H1 (cell line): ENCODE results near the gene LOC101059915.

Source experiments
- CTCF ChIA-PET: fragments of 300-600 bp; sonication (Branson Sonifier 250); formaldehyde crosslinking; loops from one replicate; lab custom pipeline; 2021; ENCODE audit not compliant: partially characterized antibody; lab: Charles Lee
- POLR2A ChIA-PET: fragments of 300-600 bp; sonication (Branson Sonifier 250); formaldehyde crosslinking; loops from one replicate; lab custom pipeline; 2021; ENCODE audit warnings: inconsistent platforms; ENCODE audit not compliant: partially characterized antibody; lab: Charles Lee
- DNase-seq, 2 experiments: peaks; one replicate each; pipeline versions ENCODE4 v3.0.0 to v3.0.0-alpha.2; 2010 to 2022; ENCODE audit warnings: low spot score in 2 of 2, low read depth in 1 of 2, mixed read lengths in 1 of 2
- FAIRE-seq: peaks from 2 replicates; lab custom pipeline; 2011; peaks lifted over from hg19 to GRCh38; lab: Jason Lieb, UNC
- H2AFZ ChIP-seq: 2 replicates; pipeline ENCODE4 v1.8.1; 2012; ENCODE audit warnings: low read length, inconsistent platforms
- H2AK5ac ChIP-seq: 2 replicates; pipeline ENCODE4 v1.6.1; 2013; ENCODE audit warnings: low read depth, low read length
- H2BK120ac ChIP-seq: replicated peaks from 2 replicates; pipeline ENCODE3; 2013; ENCODE audit warnings: low read depth, low read length, inconsistent platforms
- H2BK12ac ChIP-seq: 2 replicates; pipeline ENCODE4 v1.6.1; 2013; ENCODE audit warnings: low read depth, low read length
- H2BK15ac ChIP-seq: 2 replicates; pipeline ENCODE4 v1.6.1; 2013; ENCODE audit warnings: low read length
- H2BK20ac ChIP-seq: 2 replicates; pipeline ENCODE4 v1.6.1; 2013; ENCODE audit warnings: low read length
- H2BK5ac ChIP-seq: 2 replicates; pipeline ENCODE4 v1.6.1; 2013; ENCODE audit warnings: low read depth, low read length
- H3K14ac ChIP-seq: 2 replicates; pipeline ENCODE4 v1.6.1; 2013; ENCODE audit warnings: inconsistent platforms; ENCODE audit not compliant: insufficient read length
- H3K18ac ChIP-seq: 2 replicates; pipeline ENCODE4 v1.6.1; 2013; ENCODE audit warnings: low read length; ENCODE audit errors: extremely low read depth
- H3K23ac ChIP-seq: 2 replicates; pipeline ENCODE4 v1.6.1; 2013; ENCODE audit warnings: inconsistent platforms; ENCODE audit not compliant: insufficient read length
- H3K23me2 ChIP-seq: 2 replicates; pipeline ENCODE4 v1.6.1; 2013; ENCODE audit warnings: low read depth, low read length
- H3K27ac ChIP-seq: 2 replicates; pipeline ENCODE4 v1.6.1; 2011; ENCODE audit warnings: low read depth, low read length, inconsistent platforms
- H3K27me3 ChIP-seq, 4 experiments: replicated peaks in 1 of 4; 1 replicate in 1 of 4; 2 replicates in 3 of 4; pipeline versions ENCODE4 v1.6.1 to v1.8.1; 2011 to 2013; ENCODE audit warnings: low read length in 3 of 4, mild to moderate bottlenecking in 3 of 4, inconsistent platforms in 2 of 4, mixed read lengths in 2 of 4, moderate library complexity in 1 of 4; ENCODE audit not compliant: control insufficient read depth in 3 of 4, insufficient read depth in 3 of 4; ENCODE audit errors: extremely low read depth in 1 of 4
- H3K36me3 ChIP-seq, 4 experiments: 2 replicates each; pipeline versions ENCODE4 v1.6.1 to v1.8.1; 2011 to 2013; ENCODE audit warnings: mild to moderate bottlenecking in 4 of 4, low read length in 3 of 4, moderate library complexity in 2 of 4, control low read depth in 1 of 4, inconsistent platforms in 1 of 4; ENCODE audit not compliant: insufficient read depth in 4 of 4, control insufficient read depth in 2 of 4
- H3K4ac ChIP-seq: replicated peaks from 2 replicates; pipeline ENCODE3; 2013; ENCODE audit warnings: low read length, low read depth, mixed read lengths, inconsistent platforms; ENCODE audit not compliant: insufficient read length
- H3K4me1 ChIP-seq, 4 experiments: replicated peaks in 1 of 4; 1 replicate in 1 of 4; 2 replicates in 3 of 4; pipeline versions ENCODE4 v1.6.1 to v1.8.1; 2011 to 2013; ENCODE audit warnings: low read length in 3 of 4, inconsistent platforms in 2 of 4, mixed read lengths in 1 of 4; ENCODE audit not compliant: insufficient read depth in 4 of 4, control insufficient read depth in 3 of 4
- H3K4me2 ChIP-seq, 2 experiments: 2 replicates each; pipeline versions ENCODE4 v1.6.1 to v1.8.1; 2011 to 2013; ENCODE audit warnings: low read depth in 2 of 2, low read length in 2 of 2, control low read depth in 1 of 2, inconsistent platforms in 1 of 2, mild to moderate bottlenecking in 1 of 2; ENCODE audit not compliant: insufficient read depth in 1 of 2
- H3K4me3 ChIP-seq, 4 experiments: fragments of 200-600, 300-600 bp in 1 of 4; sonication (generic), shearing (Covaris generic), sonication (Bioruptor Twin) in 1 of 4; 2 replicates each; pipeline versions ENCODE4 v1.5.1 to v1.8.1; 2011 to 2016; ENCODE audit warnings: low read length in 4 of 4, low read depth in 3 of 4, control low read depth in 2 of 4, inconsistent platforms in 2 of 4, mild to moderate bottlenecking in 2 of 4, mixed read lengths in 1 of 4, moderate library complexity in 1 of 4; ENCODE audit not compliant: insufficient read depth in 2 of 4; ENCODE audit errors: extremely low read depth in 1 of 4
- H3K56ac ChIP-seq: replicated peaks from 2 replicates; pipeline ENCODE3; 2013; ENCODE audit warnings: low read depth, mild to moderate bottlenecking, mixed read lengths, low read length, inconsistent platforms; ENCODE audit not compliant: insufficient read length
- H3K79me1 ChIP-seq: 2 replicates; pipeline ENCODE4 v1.6.1; 2013; ENCODE audit warnings: low read depth, low read length, control low read depth
- H3K79me2 ChIP-seq, 2 experiments: 2 replicates each; pipeline versions ENCODE4 v1.6.1 to v1.8.1; 2012 to 2013; ENCODE audit warnings: low read length in 2 of 2, mild to moderate bottlenecking in 2 of 2, inconsistent platforms in 1 of 2; ENCODE audit not compliant: insufficient read depth in 2 of 2, control insufficient read depth in 1 of 2
- H3K9ac ChIP-seq, 4 experiments: replicated peaks in 1 of 4; 1 replicate in 1 of 4; 2 replicates in 3 of 4; pipeline versions ENCODE4 v1.6.1 to v1.8.1; 2011 to 2013; ENCODE audit warnings: low read depth in 3 of 4, low read length in 3 of 4, control low read depth in 2 of 4, mild to moderate bottlenecking in 2 of 4, moderate library complexity in 2 of 4, inconsistent platforms in 1 of 4; ENCODE audit errors: extremely low read depth in 1 of 4
- H3K9me3 ChIP-seq, 2 experiments: 2 replicates each; pipeline versions ENCODE4 v1.6.1 to v1.8.1; 2012 to 2013; ENCODE audit warnings: mild to moderate bottlenecking in 2 of 2, moderate library complexity in 2 of 2, control low read depth in 1 of 2, inconsistent platforms in 1 of 2, low read depth in 1 of 2, low read length in 1 of 2, mixed read lengths in 1 of 2; ENCODE audit not compliant: insufficient read depth in 2 of 2
- H4K20me1 ChIP-seq, 2 experiments: replicated peaks in 1 of 2; 2 replicates each; pipeline versions ENCODE3 to v1.8.1; 2011 to 2013; ENCODE audit warnings: inconsistent platforms in 2 of 2, low read length in 2 of 2, mild to moderate bottlenecking in 1 of 2; ENCODE audit not compliant: insufficient read depth in 2 of 2, control insufficient read depth in 1 of 2
- H4K5ac ChIP-seq: 2 replicates; pipeline ENCODE4 v1.6.1; 2013; ENCODE audit warnings: low read length, low read depth, mixed read lengths, inconsistent platforms; ENCODE audit not compliant: insufficient read length
- H4K8ac ChIP-seq: 2 replicates; pipeline ENCODE4 v1.8.0; 2013; ENCODE audit warnings: mild to moderate bottlenecking, moderate library complexity, low read length, inconsistent platforms; ENCODE audit not compliant: insufficient read depth; ENCODE audit errors: extremely low read depth
- H4K91ac ChIP-seq: replicated peaks from 2 replicates; pipeline ENCODE3; 2013; ENCODE audit warnings: low read length, mixed read lengths, inconsistent platforms; ENCODE audit not compliant: insufficient read length
- ASH2L ChIP-seq: fragments of 200-600, 300-600 bp; sonication (generic); IDR thresholded peaks from one replicate; pipeline ENCODE4 v1.7.1; 2017; ENCODE audit warnings: low read length
- HDAC2 ChIP-seq, 2 experiments: fragments of 300-600 bp in 1 of 2; sonication (generic) in 1 of 2; IDR thresholded peaks; 2 replicates each; pipeline ENCODE4 v1.6.1; 2011 to 2012; ENCODE audit warnings: low read depth in 2 of 2, low read length in 2 of 2, mild to moderate bottlenecking in 2 of 2, moderate library complexity in 2 of 2, borderline replicate concordance in 1 of 2, inconsistent platforms in 1 of 2
- KDM5A ChIP-seq: fragments of 200-600 bp; IDR thresholded peaks from 2 replicates; pipeline ENCODE4 v1.7.1; 2012; ENCODE audit warnings: mild to moderate bottlenecking, low read length, inconsistent platforms, mixed read lengths
- NRF1 ChIP-seq: IDR thresholded peaks from 2 replicates; pipeline ENCODE4 v1.6.1; 2011; ENCODE audit warnings: mild to moderate bottlenecking, low read depth, low read length, improper control_type of control experiment
- RAD21 ChIP-seq, 2 experiments: IDR thresholded peaks in 1 of 2; conservative IDR thresholded peaks in 1 of 2; 2 replicates each; pipeline ENCODE4 v1.6.1; 2011; ENCODE audit warnings: low read depth in 2 of 2, low read length in 2 of 2, improper control_type of control experiment in 1 of 2, inconsistent platforms in 1 of 2, mild to moderate bottlenecking in 1 of 2, moderate library complexity in 1 of 2
- SP2 ChIP-seq: IDR thresholded peaks from 2 replicates; pipeline ENCODE4 v1.6.1; 2012; ENCODE audit warnings: mild to moderate bottlenecking, low read length, inconsistent platforms
- SRF ChIP-seq: IDR thresholded peaks from 2 replicates; pipeline ENCODE4 v1.6.1; 2011; ENCODE audit warnings: mild to moderate bottlenecking, low read depth, low read length, moderate library complexity
- WGBS, 2 experiments: shearing (Covaris generic) in 1 of 2; methylation state at CpG; one replicate each; pipeline versions ENCODE4 v1.1.6 to v1.1.7; 2013 to 2015; ENCODE audit warnings: low lambda C conversion rate in 2 of 2, mixed read lengths in 2 of 2, inconsistent platforms in 1 of 2, low coverage in 1 of 2, missing lambda C conversion rate in 1 of 2; ENCODE audit not compliant: insufficient replicate concordance in 2 of 2, insufficient coverage in 1 of 2, insufficient read length in 1 of 2; ENCODE audit errors: extremely low coverage in 1 of 2, missing lambda C conversion rate in 1 of 2; 5-methylcytosine and 5-hydroxymethylcytosine counted together
- TF ChIP-seq, protein P1 (sequence below): IDR thresholded peaks from 2 replicates; pipeline ENCODE4 v1.6.1; 2011; ENCODE audit warnings: low read length, improper control_type of control experiment
- TF ChIP-seq, protein P2 (sequence below), 3 experiments: IDR thresholded peaks; 1 replicate in 2 of 3; 2 replicates in 1 of 3; pipeline versions ENCODE4 v1.5.1 to v1.6.1; 2011; ENCODE audit warnings: low read length in 3 of 3, mild to moderate bottlenecking in 3 of 3, inconsistent platforms in 2 of 3, low read depth in 1 of 3, moderate library complexity in 1 of 3; ENCODE audit not compliant: insufficient read depth in 1 of 3; ENCODE audit errors: control extremely low read depth in 1 of 3

The LOC101059915 gene

GRCh38 chrX:71650333-71650969 is 16.9 kb upstream of the LOC101059915 start:
- Histone ChIP-seq H2AFZ (no peak overlapping the region), H3K18ac (no peak overlapping the region)
- POLR2A ChIA-PET, result no interaction called here
- no peak for TF ChIP-seq NRF1
- TF ChIP-seq RAD21 (IDR thresholded peaks at IDR 0.05 in 1 of 2, conservative IDR thresholded peaks at IDR 0.05 in 1 of 2; ENCODE audit: low read depth in 2 of 2, low read length in 2 of 2), result peak; percentile 14 to 35; a peak in 1 of 4 replicates
- TF ChIP-seq ASH2L, result no peak
- no peak for TF ChIP-seq KDM5A
- TF ChIP-seq SP2, result no peak
- TF ChIP-seq, protein P1, sequence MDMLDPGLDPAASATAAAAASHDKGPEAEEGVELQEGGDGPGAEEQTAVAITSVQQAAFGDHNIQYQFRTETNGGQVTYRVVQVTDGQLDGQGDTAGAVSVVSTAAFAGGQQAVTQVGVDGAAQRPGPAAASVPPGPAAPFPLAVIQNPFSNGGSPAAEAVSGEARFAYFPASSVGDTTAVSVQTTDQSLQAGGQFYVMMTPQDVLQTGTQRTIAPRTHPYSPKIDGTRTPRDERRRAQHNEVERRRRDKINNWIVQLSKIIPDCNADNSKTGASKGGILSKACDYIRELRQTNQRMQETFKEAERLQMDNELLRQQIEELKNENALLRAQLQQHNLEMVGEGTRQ, result no peak
- no peak for TF ChIP-seq HDAC2 (IDR thresholded peaks at IDR 0.05; ENCODE audit: borderline replicate concordance in 1 of 2, low read depth in 2 of 2, low read length in 2 of 2)
- TF ChIP-seq SRF, result no peak
- TF ChIP-seq, protein P2, sequence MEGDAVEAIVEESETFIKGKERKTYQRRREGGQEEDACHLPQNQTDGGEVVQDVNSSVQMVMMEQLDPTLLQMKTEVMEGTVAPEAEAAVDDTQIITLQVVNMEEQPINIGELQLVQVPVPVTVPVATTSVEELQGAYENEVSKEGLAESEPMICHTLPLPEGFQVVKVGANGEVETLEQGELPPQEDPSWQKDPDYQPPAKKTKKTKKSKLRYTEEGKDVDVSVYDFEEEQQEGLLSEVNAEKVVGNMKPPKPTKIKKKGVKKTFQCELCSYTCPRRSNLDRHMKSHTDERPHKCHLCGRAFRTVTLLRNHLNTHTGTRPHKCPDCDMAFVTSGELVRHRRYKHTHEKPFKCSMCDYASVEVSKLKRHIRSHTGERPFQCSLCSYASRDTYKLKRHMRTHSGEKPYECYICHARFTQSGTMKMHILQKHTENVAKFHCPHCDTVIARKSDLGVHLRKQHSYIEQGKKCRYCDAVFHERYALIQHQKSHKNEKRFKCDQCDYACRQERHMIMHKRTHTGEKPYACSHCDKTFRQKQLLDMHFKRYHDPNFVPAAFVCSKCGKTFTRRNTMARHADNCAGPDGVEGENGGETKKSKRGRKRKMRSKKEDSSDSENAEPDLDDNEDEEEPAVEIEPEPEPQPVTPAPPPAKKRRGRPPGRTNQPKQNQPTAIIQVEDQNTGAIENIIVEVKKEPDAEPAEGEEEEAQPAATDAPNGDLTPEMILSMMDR (IDR thresholded peaks at IDR 0.05; ENCODE audit: control extremely low read depth in 1 of 3, insufficient read depth in 1 of 3, low read depth in 1 of 3, low read length in 3 of 3), result 0 out of 4 replicates have a peak, but pooled peaks of 1 of the 3 experiments have one; percentile 5

More at GRCh38 chrX:71650333-71650969, 16.9 kb upstream of the LOC101059915 start:
- no peak overlapping the region for H3K27ac ChIP-seq
- H3K4ac ChIP-seq, result no peak overlapping the region
- no peaks in the 10 kb centered on the region for H3K23me2 ChIP-seq
- no peak overlapping the region for H3K9ac ChIP-seq
- no peak overlapping the region for H3K23ac ChIP-seq
- H4K5ac ChIP-seq, result no peak overlapping the region
- peaks cover 0 to 4% of the 10 kb centered on the region in 2 experiments; a peak in 1 of 4 replicates for H3K9me3 ChIP-seq
- H3K36me3 ChIP-seq, result no peaks in the 10 kb centered on the region
- CTCF ChIA-PET, result interaction anchor here (1.3 to 2.0 kb wide), 4 partner anchors 8 to 44 kb away, joined by 4 to 5 read pairs (median 4); no protein-coding TSS in a partner anchor
- H4K91ac ChIP-seq, result no peak overlapping the region
- H2BK20ac ChIP-seq, result no peak overlapping the region
- no peak overlapping the region for H2BK15ac ChIP-seq
- FAIRE-seq, result no peak
- H3K79me1 ChIP-seq, result no peaks in the 10 kb centered on the region
- no peak overlapping the region for H4K8ac ChIP-seq
- no peaks in the 10 kb centered on the region for H4K20me1 ChIP-seq
- no peak overlapping the region for H3K56ac ChIP-seq
- DNase-seq, result no peak
- no peak overlapping the region for H2BK12ac ChIP-seq
- H2BK5ac ChIP-seq, result no peak overlapping the region
- no peak overlapping the region for H2AK5ac ChIP-seq
- no peaks in the 10 kb centered on the region for H3K27me3 ChIP-seq
- H3K4me1 ChIP-seq, result no peaks in the 10 kb centered on the region
- no peaks in the 10 kb centered on the region for H3K79me2 ChIP-seq
- 94% methylated on average over 4 of the region's 4 CpGs; no CpG with 5 or more reads in 1 of the 2 experiments for WGBS, 2 experiments
- no peak overlapping the region for H2BK120ac ChIP-seq
- H3K14ac ChIP-seq, result no peak overlapping the region
- no peak overlapping the region for H3K4me3 ChIP-seq
- no peak overlapping the region for H3K4me2 ChIP-seq
